OCI-LY7 (cell line): ENCODE results near the gene PTPN21. TPM values are rescaled to one million over a fixed set of nuclear protein-coding genes. Genes with fewer than 3 reads are reported as not detected.

Source experiments
- BruUV-seq: library from RNA; stranded (reverse); fragments of 400-500 nt; replicated peaks from 2 replicates; lab custom pipeline; 2021; lab: Mats Ljungman, UMichigan
- CTCF ChIA-PET: fragments of 300-600 bp; sonication (Branson Sonifier 250); formaldehyde crosslinking; loops from one replicate; lab custom pipeline; 2022; ENCODE audit warnings: antibody characterized with exemption; ENCODE audit not compliant: unreplicated experiment; lab: Charles Lee
- POLR2A ChIA-PET: fragments of 300-600 bp; sonication (Branson Sonifier 250); formaldehyde crosslinking; loops from one replicate; lab custom pipeline; 2022; ENCODE audit warnings: antibody characterized with exemption; lab: Charles Lee
- DNase-seq: peaks from one replicate; pipeline ENCODE4 v3.0.0-alpha.2; 2015; ENCODE audit warnings: low spot score
- H2AFZ ChIP-seq: fragments of 200-600 bp; sonication (generic), shearing (Covaris generic); 2 replicates; pipeline ENCODE4 v1.6.1; 2014; ENCODE audit warnings: mild to moderate bottlenecking, antibody characterized with exemption, low read length, moderate library complexity
- H3K27ac ChIP-seq: fragments of 200-600 bp; sonication (generic); 2 replicates; pipeline ENCODE4 v1.5.1; 2014; ENCODE audit warnings: mixed run types, low read depth, mild to moderate bottlenecking, moderate library complexity, low read length, inconsistent platforms; ENCODE audit not compliant: poor library complexity, severe bottlenecking
- H3K36me3 ChIP-seq: fragments of 200-600 bp; sonication (generic); 2 replicates; pipeline ENCODE4 v1.6.1; 2014; ENCODE audit warnings: mild to moderate bottlenecking, antibody characterized with exemption, low read length, moderate library complexity, mixed read lengths; ENCODE audit not compliant: insufficient read depth
- H3K4me1 ChIP-seq: fragments of 200-600 bp; sonication (generic); 2 replicates; pipeline ENCODE4 v1.5.1; 2014; ENCODE audit warnings: mild to moderate bottlenecking, low read length; ENCODE audit not compliant: insufficient read depth, poor library complexity, severe bottlenecking
- H3K4me2 ChIP-seq: fragments of 200-600 bp; sonication (generic); 2 replicates; pipeline ENCODE4 v1.6.1; 2014; ENCODE audit warnings: mild to moderate bottlenecking, low read length
- H3K4me3 ChIP-seq: fragments of 200-600 bp; sonication (generic); 2 replicates; pipeline ENCODE4 v1.5.1; 2014; ENCODE audit warnings: mild to moderate bottlenecking, low read depth, low read length; ENCODE audit not compliant: poor library complexity, severe bottlenecking
- H3K79me2 ChIP-seq: fragments of 200-600 bp; sonication (generic); 2 replicates; pipeline ENCODE4 v1.6.1; 2016; ENCODE audit warnings: low read depth, mild to moderate bottlenecking, low read length, moderate library complexity, mixed read lengths; ENCODE audit not compliant: insufficient read depth
- H3K9me2 ChIP-seq: fragments of 200-600 bp; sonication (generic); 2 replicates; pipeline ENCODE4 v1.6.1; 2016; ENCODE audit warnings: mild to moderate bottlenecking, low read length, mixed read lengths; ENCODE audit not compliant: insufficient read depth
- H3K9me3 ChIP-seq: fragments of 200-600 bp; sonication (generic); 2 replicates; pipeline ENCODE4 v1.6.1; 2014; ENCODE audit warnings: mild to moderate bottlenecking, mixed run types, low read length, mixed read lengths
- H4K20me1 ChIP-seq: fragments of 200-600 bp; sonication (generic); 2 replicates; pipeline ENCODE4 v1.6.1; 2014; ENCODE audit warnings: mild to moderate bottlenecking, antibody characterized with exemption, low read length, moderate library complexity, mixed read lengths; ENCODE audit not compliant: insufficient read depth
- CTCF ChIP-seq: fragments of 200-600 bp; sonication (generic); conservative IDR thresholded peaks from 2 replicates; pipeline ENCODE4 v1.5.1; 2014; ENCODE audit warnings: mild to moderate bottlenecking, antibody characterized with exemption, low read length, moderate library complexity, mixed read lengths
- EZH2phosphoT487 ChIP-seq: fragments of 200-600 bp; sonication (generic); IDR thresholded peaks from 2 replicates; pipeline ENCODE4 v1.6.1; 2018; ENCODE audit warnings: low read depth, borderline replicate concordance, mild to moderate bottlenecking, mixed run types, antibody characterized with exemption, low read length, moderate library complexity, mixed read lengths
- intact Hi-C: fragments of 100-400 bp; cut with micrococcal nuclease; formaldehyde crosslinking; loops from one replicate; pipeline ENCODE4 v1.10.0; 2022; ENCODE audit not compliant: unreplicated experiment
- total RNA-seq, 2 experiments: library from RNA; depleted of rRNA in 1 of 2; stranded (reverse); fragments of >200 nt in 1 of 2; shearing (Covaris generic) in 1 of 2; gene quantifications; 2 replicates each; pipeline ENCODE4 v1.2.3, GENCODE V29; 2014 to 2022

The PTPN21 gene
- total RNA-seq, 2 experiments from 2014 or later: not detected

DNA sequence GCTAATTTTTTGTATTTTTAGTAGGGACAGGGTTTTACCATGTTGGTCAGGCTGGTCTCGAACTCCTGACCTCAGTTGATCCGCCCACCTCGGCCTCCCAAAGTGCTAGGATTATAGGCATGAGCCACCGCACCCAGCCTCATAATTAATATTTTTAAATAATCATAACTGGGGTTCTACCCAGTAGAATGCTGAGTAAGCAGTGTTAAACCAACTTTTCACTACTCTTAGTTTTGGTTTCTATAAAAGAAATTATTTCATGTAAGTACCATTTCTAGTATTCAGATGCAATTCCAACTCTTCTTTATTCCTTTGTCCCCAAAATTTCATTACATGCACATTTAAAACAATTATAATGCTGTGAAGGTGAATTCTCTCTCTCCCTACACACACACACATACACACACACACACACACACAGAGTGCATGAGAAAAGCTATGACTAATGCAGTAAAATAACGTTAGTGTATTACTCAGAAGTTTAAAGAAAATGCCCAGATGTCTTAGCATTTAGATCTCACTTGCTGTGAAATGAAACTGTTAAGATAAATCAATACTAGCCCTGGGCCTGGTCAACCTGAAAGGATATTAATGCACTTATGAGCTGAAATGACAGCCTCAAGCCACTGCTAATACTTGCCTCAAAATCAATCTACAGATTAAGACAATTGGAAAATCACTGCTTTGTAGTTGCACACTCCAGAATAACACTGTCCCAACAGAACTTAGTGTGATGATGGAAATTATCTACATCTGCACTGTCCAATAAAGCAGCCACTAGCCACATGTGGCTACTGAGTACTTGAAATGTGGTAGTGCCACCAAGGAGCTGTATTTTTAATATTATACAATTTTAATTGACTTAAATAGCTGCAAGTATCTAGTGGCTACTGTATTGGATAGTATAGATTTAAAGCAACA lies 36.0 kb downstream of the PTPN21 start:
- CTCF ChIA-PET: no interaction called here

GRCh38 chr14:88516861-88517357 lies 37.9 kb downstream of the PTPN21 start:
- H3K9me3 ChIP-seq: no peaks in the 10 kb centered on the region
- H3K9me2 ChIP-seq: no peaks in the 10 kb centered on the region
- no peak overlapping the region for H3K4me2 ChIP-seq
- BruUV-seq: no TSS peak
- no peak overlapping the region for H3K4me3 ChIP-seq
- CTCF ChIA-PET: no interaction called here
- no peaks in the 10 kb centered on the region for H3K79me2 ChIP-seq
- intact Hi-C loops: no loop called here
- H3K27ac ChIP-seq: no peak overlapping the region
- no peak for TF ChIP-seq EZH2phosphoT487
- TF ChIP-seq CTCF: no peak
- POLR2A ChIA-PET: no interaction called here
- no peak overlapping the region for H2AFZ ChIP-seq
- H4K20me1 ChIP-seq: no peaks in the 10 kb centered on the region
- no peak for DNase-seq
- no peaks in the 10 kb centered on the region for H3K4me1 ChIP-seq
- H3K36me3 ChIP-seq: no peaks in the 10 kb centered on the region

More for the DNA sequence above, 36.0 kb downstream of the PTPN21 start:
- Histone ChIP-seq H3K4me3 (no peak overlapping the region), H3K27ac (no peak overlapping the region), H3K79me2 (no peaks in the 10 kb centered on the region), H3K9me2 (no peaks in the 10 kb centered on the region), H4K20me1 (no peaks in the 10 kb centered on the region), H3K4me2 (no peak overlapping the region), H2AFZ (no peak overlapping the region), H3K4me1 (no peaks in the 10 kb centered on the region), H3K36me3 (no peaks in the 10 kb centered on the region), H3K9me3 (no peaks in the 10 kb centered on the region)
- POLR2A ChIA-PET: interaction anchor here (0.7 kb wide), 1 partner anchor 624 kb away, joined by 3 read pairs; no protein-coding TSS in a partner anchor
- no TSS peak for BruUV-seq
- DNase-seq: no peak
- intact Hi-C loops: no loop called here
- TF ChIP-seq CTCF (no peak), EZH2phosphoT487 (no peak)
